SK-N-MC (cell line): ENCODE measurements around the gene TUT4.

ENCODE experiments used
- EZH2 ChIP-seq: fragments of 200-600 bp; sonication (generic); IDR thresholded peaks from one replicate; pipeline ENCODE4 v1.6.1; 2017; ENCODE audit warnings: antibody characterized with exemption
- FOXP2 ChIP-seq: optimal IDR thresholded peaks from 2 replicates; pipeline ENCODE3; 2011; ENCODE audit warnings: mild to moderate bottlenecking, moderate library complexity; ENCODE audit not compliant: insufficient read depth; ENCODE audit errors: extremely low read length, control extremely low read depth
- POLR2AphosphoS5 ChIP-seq: IDR thresholded peaks from 2 replicates; pipeline ENCODE4 v1.6.1; 2012; ENCODE audit warnings: mild to moderate bottlenecking, low read depth, low read length, borderline replicate concordance

DNA sequence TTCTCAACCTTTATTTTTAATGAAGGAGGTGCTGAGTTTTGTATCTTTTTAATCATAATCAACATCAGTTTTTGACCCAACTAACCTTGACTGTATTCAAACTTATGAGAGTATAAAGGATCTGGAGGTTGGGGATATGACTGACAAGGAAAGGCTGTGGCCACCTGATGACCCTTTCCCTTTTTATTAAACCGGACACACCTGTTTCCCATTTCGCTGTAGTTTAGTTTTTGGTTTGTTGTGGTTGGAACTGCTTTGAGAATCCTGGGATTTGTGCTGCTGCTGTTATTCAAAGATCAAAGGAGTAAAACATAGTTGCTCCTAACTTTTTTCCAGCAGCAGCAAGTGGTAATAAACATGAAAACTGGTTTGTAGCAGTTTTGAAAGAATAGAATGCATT lies 136.1 kb downstream of the TUT4 start:
- TF ChIP-seq EZH2 (no peak), POLR2AphosphoS5 (no peak), FOXP2 (no peak)
